ENCODE measurements around the gene IQCE.
"Not testable (repeated sequence)": the region's sequence is repeated elsewhere in the genome, so short reads cannot be mapped to it uniquely, and the experiment has no call there.

Gene IQCE

DNA sequence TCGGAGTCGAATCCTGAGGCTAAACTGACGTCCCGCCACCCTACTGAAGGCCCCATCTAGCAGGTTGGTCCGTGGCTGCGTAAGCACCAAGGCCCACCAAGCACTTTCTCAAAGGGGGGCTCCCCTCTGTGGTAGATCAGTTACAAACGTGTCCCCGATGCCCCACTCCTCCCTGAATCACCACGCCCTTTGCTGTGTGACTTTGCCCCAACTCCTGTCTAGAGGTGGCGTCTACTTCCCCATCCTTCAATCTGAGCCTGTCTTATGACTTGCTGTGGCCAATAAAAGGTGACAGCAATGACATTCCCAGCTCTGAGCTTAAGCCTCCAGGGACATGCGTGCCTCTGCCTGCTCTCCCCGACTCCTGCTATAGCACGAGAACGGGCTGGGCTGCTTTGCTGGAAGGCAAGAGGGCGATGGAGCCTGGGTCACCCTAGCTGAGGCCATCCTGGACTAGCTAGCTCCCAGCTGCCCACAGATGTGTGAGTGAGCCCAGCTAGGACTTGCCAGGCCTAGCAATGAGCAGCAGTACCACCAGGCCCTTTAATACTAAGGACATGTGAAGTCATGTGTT is 26.5 kb upstream of the IQCE start:
- DNase-seq (ENCODE audit: low read depth) = not testable (repeated sequence)

DNA sequence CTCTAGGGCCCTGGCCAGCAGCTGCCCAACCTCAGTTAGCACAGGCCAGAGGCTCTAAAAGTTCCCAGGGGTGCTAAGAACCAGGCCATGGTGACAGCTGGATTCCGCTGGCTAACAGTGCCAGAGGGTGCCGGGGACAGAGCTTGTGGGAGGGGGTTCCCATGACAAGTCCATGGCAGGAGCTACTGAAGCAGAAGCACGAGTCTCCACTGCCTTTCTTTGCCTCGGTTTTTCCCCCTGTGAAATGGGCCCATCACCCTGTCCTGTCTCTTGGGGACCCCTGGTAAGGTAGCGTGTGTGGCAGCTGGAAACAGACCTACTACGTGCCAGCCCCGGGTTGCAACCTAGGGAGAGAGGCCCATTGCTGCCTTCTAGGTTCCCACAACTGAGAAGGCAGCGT is 26.0 kb upstream of the IQCE start:
- DNase-seq (ENCODE audit: low read depth) = not testable (repeated sequence)

GRCh38 chr7:2533566-2533965 is 25.2 kb upstream of the IQCE start:
- DNase-seq (ENCODE audit: low read depth) = not testable (repeated sequence)

DNA sequence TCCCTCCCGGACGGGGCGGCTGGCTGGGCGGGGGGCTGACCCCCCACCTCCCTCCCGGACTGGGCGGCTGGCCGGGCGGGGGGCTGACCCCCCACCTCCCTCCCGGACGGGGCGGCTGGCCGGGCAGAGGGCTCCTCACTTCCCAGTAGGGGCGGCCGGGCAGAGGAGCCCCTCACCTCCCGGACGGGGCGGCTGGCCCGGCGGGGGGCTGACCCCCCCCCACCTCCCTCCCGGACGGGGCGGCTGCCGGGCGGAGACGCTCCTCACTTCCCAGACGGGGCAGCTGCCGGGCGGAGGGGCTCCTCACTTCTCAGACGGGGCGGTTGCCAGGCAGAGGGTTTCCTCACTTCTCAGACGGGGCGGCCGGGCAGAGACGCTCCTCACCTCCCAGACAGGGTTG is 24.6 kb upstream of the IQCE start:
- not testable (repeated sequence) for DNase-seq (ENCODE audit: low read depth)

DNA sequence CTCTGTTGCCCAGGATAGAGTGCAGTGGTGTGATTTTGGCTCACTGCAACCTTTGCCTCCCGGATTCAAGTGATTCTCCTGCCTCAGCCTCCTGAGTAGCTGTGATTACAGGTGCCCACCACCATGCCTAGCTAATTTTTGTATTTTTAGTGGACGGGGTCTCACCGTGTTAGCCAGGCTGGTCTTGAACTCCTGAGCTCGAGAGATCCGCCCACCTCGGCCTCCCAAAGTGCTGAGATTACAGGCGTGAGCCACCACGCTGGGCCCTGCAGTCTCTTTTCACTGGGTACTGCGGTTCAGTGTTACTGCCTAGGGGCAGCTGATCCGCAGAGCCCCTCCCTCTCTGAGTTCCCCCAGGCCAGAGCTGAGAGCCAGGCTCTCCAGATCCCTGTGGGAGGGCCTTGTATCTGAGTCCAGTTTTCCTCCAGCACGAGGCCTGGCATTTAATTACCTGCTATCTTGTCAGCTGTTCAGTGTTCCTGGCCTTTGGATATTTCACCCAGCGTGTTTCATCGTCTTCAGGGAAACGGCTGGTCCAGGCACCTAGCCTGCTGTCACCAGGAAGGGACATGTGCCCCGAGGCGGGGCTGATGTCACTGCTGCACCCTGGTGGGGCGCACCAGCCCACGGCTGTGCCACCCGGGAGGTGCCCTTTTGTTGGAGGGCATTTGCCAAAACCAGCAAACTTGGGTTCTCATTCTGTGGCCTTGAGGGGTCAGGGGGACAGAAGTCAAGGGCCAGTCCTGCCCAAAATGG is 22.7 kb upstream of the IQCE start:
- not testable (repeated sequence) for DNase-seq (ENCODE audit: low read depth)

- DNase-seq (ENCODE audit: low read depth) = no peak
Observed at GRCh38 chr7:2537981-2538851, 20.6 kb upstream of the IQCE start.

GRCh38 chr7:2539031-2539911 is 19.5 kb upstream of the IQCE start:
- DNase-seq (ENCODE audit: low read depth) = no peak

GRCh38 chr7:2540133-2540532 is 18.6 kb upstream of the IQCE start:
- no peak for DNase-seq (ENCODE audit: low read depth)

GRCh38 chr7:2540641-2541051 is 18.1 kb upstream of the IQCE start:
- no peak for DNase-seq (ENCODE audit: low read depth)

DNA sequence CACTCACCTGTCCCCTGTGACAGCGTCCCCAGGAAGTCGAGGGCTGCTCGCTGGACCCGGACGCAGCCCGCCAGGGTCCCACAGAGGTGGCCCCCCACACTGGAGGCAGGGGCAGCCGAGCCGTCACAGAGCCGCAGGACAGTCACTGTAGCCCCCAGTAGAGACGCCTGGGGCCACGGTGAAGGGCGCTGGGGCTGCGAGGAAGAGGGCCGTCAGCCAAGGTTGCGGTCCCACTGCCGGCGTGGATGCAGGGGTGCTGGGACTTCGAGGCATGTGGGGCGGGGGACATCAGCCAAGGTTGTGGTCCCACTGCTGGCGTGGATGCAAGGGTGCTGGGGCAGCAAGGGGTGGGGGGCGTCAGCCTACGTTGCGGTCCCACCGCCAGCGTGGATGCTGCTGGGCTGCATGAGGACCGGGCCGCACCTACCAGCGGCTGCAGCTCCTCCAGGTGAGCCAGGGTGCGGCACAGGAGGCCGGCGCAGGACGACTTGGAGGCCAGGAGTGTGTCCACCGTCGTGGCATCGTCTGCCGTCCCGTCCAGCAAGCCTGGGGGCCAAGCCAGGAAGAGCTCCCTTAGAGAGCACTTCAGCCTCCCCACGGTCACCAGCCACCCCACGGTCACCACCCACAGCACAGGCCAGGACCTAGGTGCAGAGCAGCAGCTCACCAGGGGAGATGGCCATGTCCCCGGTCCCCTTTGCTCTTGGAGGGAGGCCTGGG is 17.3 kb upstream of the IQCE start:
- DNase-seq (ENCODE audit: low read depth) = no peak

GRCh38 chr7:2542011-2542915 is 16.5 kb upstream of the IQCE start:
- DNase-seq (ENCODE audit: low read depth) = no peak

- no peak for DNase-seq (ENCODE audit: low read depth)
Observed at GRCh38 chr7:2542916-2543871, 15.6 kb upstream of the IQCE start.

DNA sequence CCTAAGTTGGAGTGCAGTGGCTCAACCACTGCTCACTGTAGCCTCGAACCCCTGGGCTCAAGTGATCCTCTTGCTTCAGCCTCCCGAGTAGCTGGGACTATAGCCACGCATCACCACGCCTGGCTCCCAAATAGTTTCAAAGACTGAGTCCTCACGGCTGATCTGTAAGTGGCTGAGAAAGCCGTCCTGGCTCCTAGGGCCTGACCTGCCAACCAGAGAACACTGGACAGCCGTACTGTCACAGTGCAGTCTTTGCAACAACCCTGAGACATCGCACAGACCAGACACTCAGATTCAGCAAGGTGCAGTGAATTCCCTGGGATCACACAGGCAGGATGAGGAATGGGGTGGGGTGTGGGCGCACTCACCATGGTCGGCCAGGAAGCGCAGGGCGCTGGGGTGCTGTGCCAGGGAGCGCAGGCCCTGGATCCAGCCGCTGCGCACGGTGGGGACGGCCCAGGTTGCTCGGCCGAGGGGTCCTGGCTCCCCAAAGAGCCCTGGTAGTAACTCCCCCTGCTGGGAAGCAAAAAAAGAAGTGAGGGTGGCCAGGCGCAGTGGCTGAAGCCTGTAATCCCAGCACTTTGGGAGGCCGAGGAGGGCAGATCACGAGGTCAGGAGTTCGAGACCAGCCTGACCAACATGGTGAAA is 14.1 kb upstream of the IQCE start:
- DNase-seq (ENCODE audit: low read depth) = no peak

GRCh38 chr7:2545746-2546425 is 12.9 kb upstream of the IQCE start:
- DNase-seq (ENCODE audit: low read depth) = no peak

DNA sequence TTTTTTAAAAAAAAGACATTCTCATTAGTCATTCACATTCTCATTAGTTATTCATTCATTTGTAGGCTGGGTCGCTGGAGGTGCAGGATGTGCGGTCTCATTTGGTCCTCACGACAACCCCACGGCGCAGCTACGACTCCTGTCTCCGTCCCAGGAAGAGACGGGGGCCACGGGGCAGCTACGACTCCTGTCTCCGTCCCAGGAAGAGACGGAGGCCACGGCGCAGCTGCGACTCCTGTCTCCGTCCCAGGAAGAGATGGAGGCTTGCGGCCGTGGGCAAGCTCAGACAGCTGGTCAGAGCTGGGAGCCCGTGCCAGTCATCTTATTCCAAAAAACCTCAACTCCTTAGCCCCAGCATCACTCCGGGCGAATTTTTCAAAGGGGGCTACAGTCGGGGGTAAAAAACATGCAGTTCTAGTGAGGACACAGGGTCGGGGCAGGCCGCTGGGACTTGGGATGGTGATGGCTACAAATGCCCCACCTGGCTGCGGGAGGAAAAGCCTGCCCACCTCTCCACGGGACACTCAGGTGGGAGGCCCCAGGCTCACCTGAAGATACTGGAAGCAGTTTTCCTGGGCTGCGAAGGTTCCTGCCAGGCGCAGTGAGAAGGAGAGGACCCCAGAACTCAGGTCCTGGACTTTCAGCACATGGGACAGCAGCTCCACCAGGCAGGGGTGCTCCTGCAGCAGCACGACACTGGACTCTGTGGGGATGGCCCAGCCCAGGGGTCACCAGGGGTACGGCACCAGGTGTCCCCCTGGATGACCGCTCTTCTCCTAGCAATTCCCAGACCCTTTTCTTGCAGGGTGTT is 11.8 kb upstream of the IQCE start:
- DNase-seq (ENCODE audit: low read depth) = no peak

- no peak for DNase-seq (ENCODE audit: low read depth)
Observed at GRCh38 chr7:2551418-2551817, 7.4 kb upstream of the IQCE start.

GRCh38 chr7:2553108-2553507 is 5.7 kb upstream of the IQCE start:
- DNase-seq (ENCODE audit: low read depth) = no peak

Measured in fibroblast of the conjunctiva (primary cell).